KG1 (cell line): Measurements from ENCODE around the gene DACH1.

Experiments
- DNase-seq: peaks from one replicate; lab custom pipeline; 2025; lab: John Stamatoyannopoulos, UW

Gene DACH1

GRCh38 chr13:71489041-71489440 lies 378.0 kb downstream of the DACH1 start:
- DNase-seq: no peak

- no peak for DNase-seq
These were observed 378.8 kb downstream of the DACH1 start for GRCh38 chr13:71488201-71488600.

DNA sequence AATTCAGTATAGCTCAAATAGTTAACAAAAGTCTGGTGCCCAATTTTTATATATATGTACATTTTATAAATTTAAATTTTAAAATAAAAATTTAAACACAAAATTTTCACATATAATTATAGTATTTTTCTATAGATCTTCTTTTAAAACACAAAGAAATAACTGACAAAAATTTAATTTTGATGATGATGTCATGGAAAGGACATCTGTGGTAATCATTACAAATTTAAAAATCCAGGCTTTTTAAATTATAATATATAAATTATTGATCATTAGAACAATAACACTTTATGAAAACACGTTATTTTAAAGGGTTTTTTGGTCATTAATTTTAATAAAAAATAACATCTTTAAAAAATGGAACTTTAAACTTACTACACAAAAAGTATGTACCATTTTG lies 381.1 kb downstream of the DACH1 start:
- no peak for DNase-seq

GRCh38 chr13:71483733-71484132 lies 383.3 kb downstream of the DACH1 start:
- no peak for DNase-seq

DNA sequence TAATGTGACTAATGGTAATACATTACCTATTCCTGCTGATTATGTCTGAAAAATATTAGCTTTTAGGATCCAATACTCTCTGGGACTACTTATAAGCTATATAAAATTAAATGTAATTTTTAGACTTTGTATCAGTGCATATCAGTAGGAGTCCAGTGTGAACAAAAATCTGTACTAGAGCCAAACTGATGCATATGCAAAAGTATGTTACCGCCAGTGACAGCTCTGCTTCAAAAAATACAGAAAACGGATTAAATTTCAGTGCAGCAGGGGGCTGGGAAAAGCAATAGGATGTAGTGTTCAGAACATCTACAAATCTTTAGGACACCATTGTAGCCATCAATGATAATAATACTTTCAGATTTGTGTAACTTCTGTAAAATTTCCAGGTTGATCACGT lies 385.5 kb downstream of the DACH1 start:
- no peak for DNase-seq

- no peak for DNase-seq
These were observed 386.0 kb downstream of the DACH1 start for GRCh38 chr13:71481046-71481445.

DNA sequence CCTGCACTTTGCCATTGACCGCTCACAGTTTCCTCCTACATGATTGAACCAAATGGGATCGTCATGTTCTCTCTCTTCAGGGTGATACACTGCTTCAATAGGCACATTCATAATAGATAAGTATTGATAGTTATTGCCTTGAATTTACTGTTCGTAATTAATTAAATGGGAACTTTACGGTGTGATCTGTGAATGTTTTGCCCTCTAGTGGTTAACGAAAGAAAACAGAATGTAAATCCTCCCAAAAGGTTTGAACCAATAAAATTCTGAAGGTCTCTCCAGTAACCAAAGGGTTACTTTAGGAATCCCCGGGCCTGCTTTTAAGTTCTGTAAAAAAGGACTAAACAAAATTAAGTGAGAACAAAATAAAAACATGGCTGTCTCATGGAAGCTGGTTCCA lies 389.3 kb downstream of the DACH1 start:
- no peak for DNase-seq

DNA sequence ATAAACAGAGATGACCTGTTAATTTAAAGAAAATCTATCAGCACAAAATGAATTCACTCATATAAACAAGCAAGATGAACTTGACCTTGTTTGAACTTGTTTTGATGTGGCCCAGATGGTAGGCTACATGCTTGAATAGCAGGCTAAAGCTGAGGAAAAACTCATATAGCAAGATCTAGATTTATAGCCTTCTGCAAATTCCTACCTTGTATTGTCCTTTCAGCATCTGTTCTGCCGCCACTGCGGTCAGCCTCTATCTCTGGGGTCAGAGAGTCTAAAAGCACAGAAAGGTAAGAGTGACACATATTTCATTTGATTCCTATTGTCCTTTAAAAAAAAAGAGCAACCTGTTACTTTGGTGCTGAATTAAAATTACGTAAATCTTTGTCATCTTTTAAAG lies 392.1 kb downstream of the DACH1 start:
- DNase-seq: no peak

GRCh38 chr13:71469626-71470025 lies 397.4 kb downstream of the DACH1 start:
- no peak for DNase-seq

GRCh38 chr13:71464686-71465085 lies 402.3 kb downstream of the DACH1 start:
- no peak for DNase-seq

DNA sequence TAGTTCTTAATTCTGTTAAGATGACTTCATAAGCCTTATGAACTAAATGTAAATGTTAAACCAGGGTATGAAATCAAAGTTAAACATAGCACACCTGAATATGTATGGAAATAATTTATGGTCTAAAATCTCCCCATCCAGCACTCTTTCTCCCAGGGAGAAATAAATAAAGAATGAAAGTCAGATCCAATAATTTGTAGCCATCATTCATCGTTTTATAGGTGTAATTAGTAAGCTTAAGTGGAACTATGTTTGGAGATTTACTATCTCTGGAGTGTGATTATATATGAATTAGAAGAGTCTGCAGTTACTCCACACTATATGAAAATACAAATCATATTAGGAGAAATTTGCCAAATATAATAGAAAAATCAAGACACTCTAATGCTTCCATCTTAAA lies 405.1 kb downstream of the DACH1 start:
- DNase-seq: no peak

DNA sequence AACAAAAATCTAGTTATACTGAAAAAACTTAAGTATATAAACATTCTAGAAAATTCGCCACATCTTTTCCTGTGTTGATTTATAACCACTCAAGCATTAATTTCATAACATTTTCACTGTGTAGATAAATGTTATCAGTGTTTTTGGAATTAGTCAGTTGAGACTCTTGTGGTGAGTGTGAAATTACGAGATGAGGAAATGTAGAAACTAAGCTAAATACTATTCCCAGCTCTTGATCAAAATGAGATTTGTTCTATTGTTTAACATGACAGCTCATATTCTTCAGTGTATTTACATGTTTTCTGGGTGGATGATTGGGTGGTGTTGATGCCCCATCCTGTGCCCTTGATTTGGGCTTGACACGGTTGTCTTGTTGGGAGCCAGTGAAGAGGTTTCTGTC lies 406.8 kb downstream of the DACH1 start:
- DNase-seq: no peak

- no peak for DNase-seq
These were observed 407.3 kb downstream of the DACH1 start for GRCh38 chr13:71459708-71460107.

GRCh38 chr13:71457645-71458044 lies 409.4 kb downstream of the DACH1 start:
- no peak for DNase-seq

DNA sequence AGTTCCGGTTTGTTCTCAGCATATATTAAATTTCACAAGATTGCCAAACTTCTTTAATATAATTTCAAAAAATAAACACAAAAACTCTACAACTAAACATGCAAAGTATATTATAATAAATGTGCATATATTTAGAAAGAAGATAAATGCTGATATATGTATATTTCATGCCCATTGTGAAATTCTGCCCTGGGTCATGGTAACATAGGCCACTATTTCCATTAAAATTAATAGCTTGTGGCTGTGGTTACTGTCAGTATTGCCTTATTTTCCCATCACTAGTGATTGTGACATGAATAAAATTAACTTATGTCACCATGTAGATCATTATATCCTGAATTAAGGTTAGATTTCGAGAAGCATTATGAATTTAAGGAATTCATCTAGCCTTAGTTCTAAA lies 410.9 kb downstream of the DACH1 start:
- DNase-seq: no peak

DNA sequence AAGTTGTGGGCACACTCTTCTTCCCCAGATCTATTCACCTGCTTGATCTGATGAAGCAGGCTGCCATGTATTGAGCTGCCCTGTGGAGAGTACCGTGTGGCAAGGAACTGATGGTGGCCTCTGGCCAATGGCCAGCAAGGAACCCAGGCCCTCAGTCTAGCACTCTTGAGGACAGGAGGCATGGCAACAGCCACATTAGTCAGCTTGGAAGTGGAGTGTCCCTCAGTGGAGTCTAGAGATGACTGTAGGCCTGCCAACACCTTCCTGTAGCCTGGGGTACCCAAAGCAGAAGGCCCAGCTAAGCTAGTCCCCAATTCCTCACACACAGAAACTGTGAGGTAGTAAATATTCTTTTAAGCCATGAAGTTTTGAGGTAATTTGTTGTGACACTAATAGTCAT lies 412.5 kb downstream of the DACH1 start:
- DNase-seq: no peak

DNA sequence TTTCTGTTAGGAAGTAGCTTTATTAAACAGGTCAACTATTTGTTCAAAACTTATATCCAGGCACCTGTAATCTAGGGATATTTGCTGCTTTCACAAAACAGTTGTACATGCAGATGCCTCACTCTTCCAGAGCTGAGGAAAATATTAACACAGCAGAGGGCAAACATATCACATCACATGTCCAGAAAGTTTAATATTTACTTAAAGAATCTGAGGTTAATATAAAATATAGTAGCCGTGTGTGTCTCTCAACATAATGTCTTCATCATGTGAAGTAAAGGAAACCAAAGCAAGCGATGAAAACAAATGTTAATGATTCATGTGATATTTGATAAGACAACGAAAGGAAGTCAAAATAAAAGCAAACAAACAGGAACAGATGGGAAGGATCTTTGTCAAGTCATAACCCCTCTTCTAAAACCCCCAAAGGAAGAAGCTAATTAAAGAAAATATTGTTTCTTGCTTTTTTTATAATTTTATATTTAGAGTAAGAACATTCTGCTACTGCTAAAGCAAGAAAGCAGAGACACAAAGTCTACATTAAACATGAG lies 418.8 kb downstream of the DACH1 start:
- no peak for DNase-seq

GRCh38 chr13:71437704-71438103 lies 429.3 kb downstream of the DACH1 start:
- DNase-seq: no peak

GRCh38 chr13:71430681-71431080 lies 436.3 kb downstream of the DACH1 start:
- no peak for DNase-seq

- DNase-seq: no peak
These were observed 449.8 kb downstream of the DACH1 start for GRCh38 chr13:71417205-71417604.

- DNase-seq: no peak
These were observed 454.8 kb downstream of the DACH1 start for GRCh38 chr13:71412231-71412630.

- no peak for DNase-seq
These were observed 458.6 kb downstream of the DACH1 start for GRCh38 chr13:71408416-71408815.

- DNase-seq: no peak
These were observed 467.3 kb downstream of the DACH1 start for GRCh38 chr13:71399631-71400215.

DNA sequence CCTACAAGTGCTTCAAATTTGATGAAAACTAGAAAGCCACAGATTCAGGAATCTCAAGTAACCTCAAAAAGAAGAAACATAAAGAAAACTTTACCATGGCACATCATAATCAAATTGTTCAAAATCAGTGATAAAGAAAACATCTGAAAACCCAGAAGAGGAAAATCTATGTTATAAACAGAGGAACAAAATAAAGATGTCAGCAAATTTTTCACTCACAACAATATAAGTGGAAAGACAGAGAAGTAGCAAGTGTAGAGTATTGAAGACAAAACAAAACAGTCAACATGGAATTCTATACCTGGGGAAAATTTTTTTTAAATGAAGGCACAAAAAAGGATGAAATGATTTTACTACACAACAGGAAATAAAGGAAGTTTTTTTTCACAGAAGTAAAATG lies 470.9 kb downstream of the DACH1 start:
- DNase-seq: no peak

- DNase-seq: no peak
These were observed 472.0 kb downstream of the DACH1 start for GRCh38 chr13:71395053-71395452.
